NB4 (cell line): ENCODE measurements around the gene PEX11A.

Experiments
- CTCF ChIP-seq: IDR thresholded peaks from one replicate; pipeline ENCODE4 v1.5.1; 2012; ENCODE audit warnings: low read depth, low read length
- MAX ChIP-seq: IDR thresholded peaks from 2 replicates; pipeline ENCODE4 v1.6.1; 2011; ENCODE audit warnings: low read depth, low read length
- POLR2A ChIP-seq: IDR thresholded peaks from 2 replicates; pipeline ENCODE4 v1.6.1; 2011; ENCODE audit warnings: mild to moderate bottlenecking; ENCODE audit not compliant: insufficient read length; ENCODE audit errors: extremely low read depth

GRCh38 chr15:89674526-89674925, 16.0 kb downstream of the PEX11A start:
- TF ChIP-seq CTCF = no peak
- no peak for TF ChIP-seq POLR2A
- TF ChIP-seq MAX = no peak
